Activated T-helper 1 cell treated with anti-CD3 and anti-CD28 coated beads, Interleukin-12 subunit alpha, Interleukin-12 subunit beta, Interleukin-2, Interleukin-4 antibody, amounts not matched to agents 30 ng/mL and 10 ng/mL and 1 ng/mL, durations not matched to agents 14 hours and 24 hours and 36 hours (primary cell): ENCODE data around the gene EXOC6B. TPM values are rescaled to one million over a fixed set of nuclear protein-coding genes. Genes with fewer than 3 reads are reported as not detected.

Experiments
- DNase-seq: peaks from one replicate; pipeline ENCODE4 v3.0.0; 2021; ENCODE audit warnings: low spot score
- H3K27ac Mint-ChIP-seq: one replicate; pipeline ENCODE4 v1.8.0; 2021; ENCODE audit warnings: mild to moderate bottlenecking, mixed read lengths
- H3K27me3 Mint-ChIP-seq: one replicate; pipeline ENCODE4 v1.8.0; 2022; ENCODE audit warnings: mild to moderate bottlenecking, moderate library complexity, mixed read lengths; ENCODE audit not compliant: insufficient read depth
- H3K36me3 Mint-ChIP-seq: one replicate; pipeline ENCODE4 v1.8.0; 2021; ENCODE audit warnings: low read depth, mixed read lengths
- H3K4me1 Mint-ChIP-seq: one replicate; pipeline ENCODE4 v1.8.0; 2021; ENCODE audit warnings: low read depth, mixed read lengths
- H3K4me3 Mint-ChIP-seq: one replicate; pipeline ENCODE4 v1.8.0; 2021; ENCODE audit warnings: mild to moderate bottlenecking, moderate library complexity, mixed read lengths
- H3K9me3 Mint-ChIP-seq: one replicate; pipeline ENCODE4 v1.8.0; 2021; ENCODE audit warnings: mixed read lengths
- intact Hi-C: fragments of 100-400 bp; cut with micrococcal nuclease; formaldehyde crosslinking; loops from one replicate; pipeline ENCODE4 v1.15.1; 2024
- total RNA-seq: library from RNA; stranded (reverse); gene quantifications from 2 replicates; pipeline ENCODE4 v1.2.3, GENCODE V29; 2022

Gene EXOC6B
- total RNA-seq, 1 donor from 2014 or later: 7.7 TPM

- Mint-ChIP-seq H3K4me3 (peak within 1 kb of the TSS; percentile 53), H3K9me3 (peaks cover 5% of the 10 kb centered on the region), H3K27ac (peak within 1 kb of the TSS; percentile 72), H3K36me3 (peaks cover 6% of the 10 kb centered on the region), H3K4me1 (peaks cover 21% of the 10 kb centered on the region), H3K27me3 (peaks cover 56% of the 10 kb centered on the region)
- intact Hi-C loops: loop anchor here (5.0 kb wide), 1 partner anchor 1260 kb away; no protein-coding TSS in a partner anchor
- no peak for DNase-seq
Measured at GRCh38 chr2:72147303-72147971, 678.4 kb downstream of the EXOC6B start, which contains the start of gene CYP26B1. Gene CYP26B1 (minus strand): TSS chr2:72147862. CDS start chr2:72147834, 28 bp downstream.

DNA sequence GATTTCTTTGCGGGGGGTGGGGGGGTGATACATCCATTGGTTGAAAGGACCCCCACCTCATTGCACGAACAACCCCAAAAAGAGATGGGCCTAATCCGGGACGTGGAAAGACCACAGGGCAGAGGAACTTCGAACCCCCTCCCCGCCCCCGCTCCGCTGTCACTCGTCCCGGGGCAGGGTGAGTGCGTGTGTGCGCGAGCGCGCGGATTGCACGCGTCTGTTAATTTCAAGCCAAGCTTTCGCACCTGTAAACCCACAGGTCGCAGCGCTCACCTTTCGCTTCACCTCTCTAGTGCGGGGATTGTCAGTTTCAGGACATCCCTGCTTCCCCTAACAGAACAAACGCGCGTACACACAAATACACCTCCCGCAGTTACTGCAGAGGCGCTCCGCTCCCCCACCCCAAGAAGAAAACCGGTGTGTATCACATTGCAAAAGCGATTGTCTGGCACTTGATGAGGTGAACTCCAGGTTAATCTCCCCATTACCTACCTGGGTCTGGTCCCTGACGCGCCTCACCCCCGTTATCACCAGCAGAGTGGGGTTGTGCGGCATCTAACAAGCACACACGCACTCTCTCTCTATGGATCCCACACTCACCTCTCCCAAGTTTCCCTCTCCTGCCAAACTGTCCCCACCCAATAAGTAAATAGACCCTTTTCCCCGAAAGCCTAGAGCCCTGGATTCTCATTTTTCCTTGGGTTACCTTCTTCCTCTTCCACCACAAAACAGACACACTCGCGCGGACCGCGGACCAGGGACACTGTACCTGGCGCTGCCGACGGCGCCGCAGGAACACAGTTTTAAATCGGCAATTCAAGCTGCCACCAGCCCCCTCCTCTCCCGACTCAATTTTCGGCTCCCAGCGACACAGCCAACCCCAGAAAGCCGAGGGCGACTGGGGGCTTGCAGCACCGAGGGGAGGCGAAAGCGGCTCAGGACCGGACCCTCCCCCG lies 679.2 kb downstream of the EXOC6B start:
- Mint-ChIP-seq H3K27ac (peak overlapping the region; percentile 72), H3K36me3 (peaks cover 6% of the 10 kb centered on the region), H3K9me3 (peaks cover 5% of the 10 kb centered on the region), H3K4me1 (peaks cover 21% of the 10 kb centered on the region), H3K4me3 (peak overlapping the region; percentile 39), H3K27me3 (peaks cover 60% of the 10 kb centered on the region)
- intact Hi-C loops: loop anchor here (5.0 kb wide), 1 partner anchor 1259 kb away; no protein-coding TSS in a partner anchor
- DNase-seq: no peak

DNA sequence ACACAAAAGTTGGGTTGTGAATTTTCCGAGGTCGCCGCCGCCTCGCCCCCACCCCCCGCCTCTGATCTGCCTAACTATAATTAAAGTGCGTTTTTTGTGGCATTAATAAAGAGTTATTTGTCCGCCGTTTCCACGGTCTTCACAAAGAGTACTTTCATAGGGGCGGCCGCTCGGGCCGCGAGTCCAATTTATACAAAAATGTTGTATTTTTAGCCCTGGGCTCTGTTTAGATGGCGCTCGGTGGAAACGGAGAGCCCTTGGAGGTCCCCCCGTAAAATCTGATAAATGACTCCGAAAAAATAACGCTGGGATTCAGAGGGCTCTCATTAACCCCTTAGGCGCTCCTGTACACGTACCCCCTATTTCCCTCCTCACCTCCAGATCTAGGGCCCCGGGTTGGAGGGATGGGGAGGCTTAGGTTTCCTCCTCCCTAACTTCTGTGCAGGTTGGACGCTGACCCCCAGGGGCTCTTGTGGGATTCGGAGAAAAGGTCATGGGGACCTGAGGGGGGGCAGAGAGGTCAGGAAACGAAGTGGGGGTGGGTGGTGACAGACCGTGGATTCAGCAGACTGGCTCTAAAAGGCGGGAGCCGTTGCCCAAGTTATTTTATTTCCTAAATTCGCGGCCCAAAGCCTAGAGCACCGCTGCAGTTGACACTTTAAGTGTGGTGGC lies 680.0 kb downstream of the EXOC6B start:
- Mint-ChIP-seq H3K9me3 (peaks cover 5% of the 10 kb centered on the region), H3K36me3 (peaks cover 6% of the 10 kb centered on the region), H3K27ac (peak overlapping the region; percentile 82), H3K4me1 (peaks cover 21% of the 10 kb centered on the region), H3K4me3 (no peak overlapping the region), H3K27me3 (peaks cover 60% of the 10 kb centered on the region)
- no peak for DNase-seq
- intact Hi-C loops: loop anchor here (2.0 to 5.0 kb wide), 2 partner anchors 771 to 1258 kb away; partner anchors contain the start of gene EMX1

DNA sequence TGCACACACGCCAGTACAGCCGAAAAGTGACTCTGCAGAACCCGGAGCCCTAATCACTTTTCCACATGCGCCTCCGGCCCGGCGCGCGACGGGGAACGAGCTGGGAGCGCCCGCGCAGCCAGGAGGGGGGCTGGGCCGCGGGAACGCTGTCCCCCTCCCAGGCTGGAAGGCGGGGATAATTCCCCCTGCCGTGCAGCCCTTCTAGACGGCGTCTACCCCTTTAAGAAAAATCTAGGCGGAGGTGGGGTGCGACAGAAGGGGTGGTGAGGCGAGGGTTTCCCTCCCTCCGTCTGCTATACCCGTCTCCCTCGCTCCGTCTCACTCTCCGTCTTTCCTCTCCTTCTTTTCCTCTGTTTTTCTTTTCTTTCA lies 680.6 kb downstream of the EXOC6B start:
- H3K4me1 Mint-ChIP-seq: peaks cover 19% of the 10 kb centered on the region
- peak overlapping the region; percentile 82 for H3K27ac Mint-ChIP-seq
- peaks cover 56% of the 10 kb centered on the region for H3K27me3 Mint-ChIP-seq
- H3K9me3 Mint-ChIP-seq: peaks cover 5% of the 10 kb centered on the region
- intact Hi-C loops: loop anchor here (2.0 to 5.0 kb wide), 2 partner anchors 772 to 1258 kb away; partner anchors contain the start of gene EMX1
- H3K36me3 Mint-ChIP-seq: peaks cover 6% of the 10 kb centered on the region
- DNase-seq: no peak
- no peak overlapping the region for H3K4me3 Mint-ChIP-seq

- H3K4me1 Mint-ChIP-seq: peaks cover 16% of the 10 kb centered on the region
- no peak overlapping the region for H3K4me3 Mint-ChIP-seq
- peaks cover 51% of the 10 kb centered on the region for H3K27me3 Mint-ChIP-seq
- peak overlapping the region; percentile 52 for H3K27ac Mint-ChIP-seq
- DNase-seq: no peak
- intact Hi-C loops: loop anchor here (2.0 to 5.0 kb wide), 2 partner anchors 772 to 1257 kb away; partner anchors contain the start of gene EMX1
- peaks cover 5% of the 10 kb centered on the region for H3K9me3 Mint-ChIP-seq
- H3K36me3 Mint-ChIP-seq: peaks cover 6% of the 10 kb centered on the region
Measured at GRCh38 chr2:72144632-72145288, 681.1 kb downstream of the EXOC6B start.

DNA sequence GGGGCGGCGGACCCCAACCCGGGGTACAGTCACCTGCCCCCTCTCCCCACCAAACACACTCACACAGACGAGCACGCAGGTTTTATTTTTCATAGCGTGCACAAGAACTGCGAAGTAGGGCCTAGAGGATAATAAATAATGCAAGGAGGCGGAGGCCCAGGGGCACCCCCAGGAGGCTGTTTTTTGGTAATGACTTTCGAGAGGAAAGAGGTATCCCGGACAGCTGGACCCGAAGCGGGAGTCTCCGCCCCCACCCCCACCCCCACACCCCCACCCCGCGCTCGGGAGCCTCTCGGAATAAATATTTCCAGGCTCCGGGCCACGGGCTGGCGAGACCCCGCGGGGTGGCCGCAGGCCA lies 681.6 kb downstream of the EXOC6B start:
- intact Hi-C loops: loop anchor here (2.0 kb wide), 1 partner anchor 773 kb away; the partner anchor contains the start of gene EMX1
- no peak for DNase-seq
- Mint-ChIP-seq H3K36me3 (peaks cover 6% of the 10 kb centered on the region), H3K27ac (no peak overlapping the region), H3K9me3 (peaks cover 5% of the 10 kb centered on the region), H3K27me3 (peaks cover 46% of the 10 kb centered on the region), H3K4me1 (peaks cover 14% of the 10 kb centered on the region), H3K4me3 (peak overlapping the region; percentile 19)

GRCh38 chr2:72143441-72144273 lies 682.2 kb downstream of the EXOC6B start:
- H3K4me3 Mint-ChIP-seq: peak overlapping the region; percentile 19
- intact Hi-C loops: loop anchor here (2.0 kb wide), 1 partner anchor 773 kb away; the partner anchor contains the start of gene EMX1
- no peak overlapping the region for H3K27ac Mint-ChIP-seq
- no peak for DNase-seq
- peaks cover 41% of the 10 kb centered on the region for H3K27me3 Mint-ChIP-seq
- H3K4me1 Mint-ChIP-seq: peaks cover 9% of the 10 kb centered on the region
- H3K9me3 Mint-ChIP-seq: peaks cover 5% of the 10 kb centered on the region
- peaks cover 6% of the 10 kb centered on the region for H3K36me3 Mint-ChIP-seq

- peaks cover 6% of the 10 kb centered on the region for H3K36me3 Mint-ChIP-seq
- DNase-seq: no peak
- H3K4me1 Mint-ChIP-seq: peaks cover 7% of the 10 kb centered on the region
- peaks cover 5% of the 10 kb centered on the region for H3K9me3 Mint-ChIP-seq
- H3K4me3 Mint-ChIP-seq: no peak overlapping the region
- H3K27me3 Mint-ChIP-seq: peaks cover 36% of the 10 kb centered on the region
- H3K27ac Mint-ChIP-seq: no peak overlapping the region
- intact Hi-C loops: no loop called here
Measured at GRCh38 chr2:72142570-72143440, 683.0 kb downstream of the EXOC6B start.

DNA sequence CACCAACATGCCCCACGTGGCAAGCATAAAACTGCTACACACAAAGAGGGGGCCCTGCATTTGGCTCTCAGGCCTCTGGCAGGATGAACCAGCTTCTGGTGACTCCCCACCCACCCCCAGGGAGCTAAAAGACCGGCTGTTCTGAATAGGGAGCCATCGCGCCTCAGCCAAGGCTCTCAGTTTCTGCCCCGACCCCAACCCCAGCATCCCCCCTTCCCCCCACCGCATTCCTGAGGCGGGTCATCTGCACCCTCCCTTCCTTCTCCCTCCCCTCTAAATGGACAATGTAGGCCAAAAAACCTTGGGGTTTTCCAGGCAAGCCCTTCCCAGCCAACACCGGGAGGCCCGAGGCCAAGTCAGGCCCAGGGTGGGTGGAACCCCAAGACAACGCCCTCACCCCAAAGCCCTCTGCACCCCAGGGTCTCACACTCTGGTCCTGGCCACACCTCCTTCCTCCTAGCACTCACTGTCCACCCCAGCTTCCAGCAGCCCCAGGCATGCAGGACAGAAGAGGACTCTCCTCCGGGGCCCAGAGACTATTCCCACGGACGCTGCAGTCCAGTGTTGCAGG lies 683.9 kb downstream of the EXOC6B start:
- H3K27me3 Mint-ChIP-seq: peaks cover 33% of the 10 kb centered on the region
- intact Hi-C loops: no loop called here
- no peak overlapping the region for H3K4me3 Mint-ChIP-seq
- H3K36me3 Mint-ChIP-seq: peaks cover 5% of the 10 kb centered on the region
- peaks cover 5% of the 10 kb centered on the region for H3K9me3 Mint-ChIP-seq
- H3K27ac Mint-ChIP-seq: no peak overlapping the region
- no peak for DNase-seq
- peaks cover 6% of the 10 kb centered on the region for H3K4me1 Mint-ChIP-seq

- H3K27me3 Mint-ChIP-seq: peaks cover 25% of the 10 kb centered on the region
- DNase-seq: no peak
- no peaks in the 10 kb centered on the region for H3K36me3 Mint-ChIP-seq
- no peak overlapping the region for H3K4me3 Mint-ChIP-seq
- no peak overlapping the region for H3K27ac Mint-ChIP-seq
- H3K4me1 Mint-ChIP-seq: no peaks in the 10 kb centered on the region
- H3K9me3 Mint-ChIP-seq: no peaks in the 10 kb centered on the region
- intact Hi-C loops: no loop called here
Measured at GRCh38 chr2:72141032-72141645, 684.7 kb downstream of the EXOC6B start.
